K562 (cell line): ENCODE results near the gene SRL. TPM values are rescaled to one million over a fixed set of nuclear protein-coding genes. Genes with fewer than 3 reads are reported as not detected.

ENCODE experiments used
- ATAC-seq: fragments of 200-7000 bp; cut with Tn5 transposase; 3 replicates; pipeline ENCODE4 v1.9.1; 2020; ENCODE audit warnings: moderate library complexity
- BruUV-seq: library from RNA; stranded (reverse); fragments of 400-500 nt; replicated peaks from 2 replicates; lab custom pipeline; 2021; lab: Mats Ljungman, UMichigan
- CTCF ChIA-PET: fragments of 300-600 bp; formaldehyde crosslinking; extraction: SDS; loops from one replicate; lab custom pipeline; 2021; ENCODE audit warnings: low intra/inter-chr PET ratio; lab: Yijun Ruan, JAX
- POLR2A ChIA-PET: fragments of 300-600, 350-650 bp; sonication (Branson Sonifier 250); formaldehyde crosslinking; extraction: SDS; loops from one replicate; lab custom pipeline; 2021; ENCODE audit warnings: antibody characterized with exemption, inconsistent platforms; lab: Yijun Ruan, JAX
- DNase-seq, 4 experiments: peaks; one replicate each; pipeline versions ENCODE4 v3.0.0 to v3.0.0-alpha.2; 2011 to 2018; ENCODE audit warnings: low spot score in 3 of 4, mixed read lengths in 3 of 4; ENCODE audit errors: extremely low read depth in 1 of 4
- FAIRE-seq: peaks from 2 replicates; lab custom pipeline; 2011; peaks lifted over from hg19 to GRCh38; lab: Jason Lieb, UNC
- H2AFZ ChIP-seq: 2 replicates; pipeline ENCODE4 v1.6.0; 2011; ENCODE audit warnings: low read depth, low read length, control low read depth, inconsistent platforms
- H3K27ac ChIP-seq: fragments of 200-600 bp; 3 replicates; pipeline ENCODE4 v1.8.0; 2011; ENCODE audit warnings: low read depth, mild to moderate bottlenecking, control low read depth, inconsistent platforms, low read length, moderate library complexity, mixed read lengths; ENCODE audit errors: extremely low read depth
- H3K27me3 ChIP-seq, 2 experiments: fragments of 300-600 bp in 1 of 2; 2 replicates in 1 of 2; 3 replicates in 1 of 2; pipeline versions ENCODE4 v1.6.0 to v1.8.0; 2011; ENCODE audit warnings: inconsistent platforms in 2 of 2, low read length in 2 of 2, mild to moderate bottlenecking in 1 of 2, mixed read lengths in 1 of 2, moderate library complexity in 1 of 2; ENCODE audit not compliant: control insufficient read depth in 2 of 2, insufficient read depth in 2 of 2
- H3K36me3 ChIP-seq: fragments of 300-600 bp; 3 replicates; pipeline ENCODE4 v1.8.0; 2011; ENCODE audit warnings: mild to moderate bottlenecking, low read length, inconsistent platforms; ENCODE audit not compliant: control insufficient read depth, insufficient read depth
- H3K4me1 ChIP-seq, 2 experiments: fragments of 200-600 bp in 1 of 2; replicated peaks in 1 of 2; 2 replicates in 1 of 2; 3 replicates in 1 of 2; pipeline versions ENCODE4 v1.5.1 to v1.8.0; 2011; ENCODE audit warnings: inconsistent platforms in 2 of 2, low read length in 2 of 2, mild to moderate bottlenecking in 1 of 2, mixed read lengths in 1 of 2, moderate library complexity in 1 of 2; ENCODE audit not compliant: control insufficient read depth in 2 of 2, insufficient read depth in 2 of 2
- H3K4me2 ChIP-seq: 2 replicates; pipeline ENCODE4 v1.6.1; 2011; ENCODE audit warnings: low read length, control low read depth, inconsistent platforms, mixed read lengths; ENCODE audit not compliant: insufficient read depth
- H3K4me3 ChIP-seq: fragments of 200-600 bp; sonication (generic), shearing (Covaris generic); 2 replicates; pipeline ENCODE4 v1.5.1; 2016; ENCODE audit warnings: control low read depth, inconsistent platforms
- H3K79me2 ChIP-seq: fragments of 200-600 bp; 3 replicates; pipeline ENCODE4 v1.8.0; 2011; ENCODE audit warnings: low read length, inconsistent platforms; ENCODE audit not compliant: control insufficient read depth, insufficient read depth
- H3K9ac ChIP-seq, 2 experiments: 2 replicates each; pipeline versions ENCODE4 v1.6.0 to v1.6.1; 2011; ENCODE audit warnings: low read depth in 2 of 2, low read length in 2 of 2, control low read depth in 1 of 2, inconsistent platforms in 1 of 2, mild to moderate bottlenecking in 1 of 2, mixed read lengths in 1 of 2; ENCODE audit not compliant: insufficient read depth in 1 of 2
- H3K9me1 ChIP-seq: one replicate; pipeline ENCODE4 v1.6.0; 2011; ENCODE audit warnings: inconsistent platforms, mild to moderate bottlenecking, low read length, moderate library complexity; ENCODE audit not compliant: control insufficient read depth, insufficient read depth
- H3K9me3 ChIP-seq: replicated peaks from 2 replicates; pipeline ENCODE4 v1.5.1; 2011; ENCODE audit warnings: low read depth, low read length, inconsistent platforms; ENCODE audit not compliant: control insufficient read depth, insufficient read depth
- H4K20me1 ChIP-seq: replicated peaks from 2 replicates; pipeline ENCODE4 v1.6.1; 2011; ENCODE audit warnings: low read length, inconsistent platforms, mixed read lengths; ENCODE audit not compliant: control insufficient read depth, insufficient read depth
- FOXK1 ChIP-seq: sonication (generic); formaldehyde crosslinking; IDR thresholded peaks from 2 replicates; pipeline ENCODE4 v1.8.0; 2022; ENCODE audit warnings: missing genetic modification reagents, mild to moderate bottlenecking, borderline replicate concordance
- HIVEP1 ChIP-seq: fragments of 250-450 bp; sonication (Bioruptor Pico); IDR thresholded peaks from 2 replicates; pipeline ENCODE4 v1.4.0; 2020; ENCODE audit warnings: mild to moderate bottlenecking
- MCM5 ChIP-seq: fragments of 450-650 bp; IDR thresholded peaks from 2 replicates; pipeline ENCODE4 v1.6.1; 2016; ENCODE audit warnings: low read depth
- NR2C1 ChIP-seq, 2 experiments: fragments of 450-650 bp; IDR thresholded peaks; 2 replicates each; pipeline ENCODE4 v1.6.1; 2017; ENCODE audit warnings: mild to moderate bottlenecking in 2 of 2, antibody characterized with exemption in 1 of 2, inconsistent platforms in 1 of 2, missing compliant biosample characterization in 1 of 2, missing genetic modification characterization in 1 of 2
- OTX1 ChIP-seq: fragments of 450-650 bp; formaldehyde crosslinking; IDR thresholded peaks from 2 replicates; pipeline ENCODE4 v1.4.0; 2022; ENCODE audit warnings: mild to moderate bottlenecking
- ZNF384 ChIP-seq: IDR thresholded peaks from 2 replicates; pipeline ENCODE4 v1.6.1; 2012; ENCODE audit warnings: low read depth, low read length, improper control_type of control experiment
- ZNF445 ChIP-seq: fragments of 250-450 bp; sonication (Bioruptor Pico); IDR thresholded peaks from 2 replicates; pipeline ENCODE4 v1.4.0; 2020; ENCODE audit warnings: low read depth, mild to moderate bottlenecking, moderate library complexity
- WGBS: fragments of 100-300 bp; shearing (Covaris generic); methylation state at CpG from one replicate; pipeline ENCODE4 v1.1.6; 2016; ENCODE audit warnings: low coverage, mixed read lengths; ENCODE audit not compliant: insufficient coverage; ENCODE audit errors: missing lambda C conversion rate; 5-methylcytosine and 5-hydroxymethylcytosine counted together
- in situ Hi-C: fragments of 300-500 bp; cut with MboI; formaldehyde crosslinking; loops from 4 replicates; pipeline ENCODE4 v1.15.0; 2018; ENCODE audit warnings: inconsistent platforms, mixed read lengths
- intact Hi-C: fragments of 100-400 bp; cut with micrococcal nuclease; formaldehyde crosslinking; loops from 2 replicates; pipeline ENCODE4 v1.14.2; 2022
- polyA plus RNA-seq, 8 experiments: library from polyadenylated mRNA; depleted of rRNA in 4 of 8; stranded (reverse) in 5 of 8; unstranded in 3 of 8; fragments of >200 nt; fragmentation: Nextera tagmentation in 2 of 8; fragmentation: Illumina TruSeq in 1 of 8; extraction: Ambion mirVana in 2 of 8; extraction: Trizol in 1 of 8; gene quantifications; 2 replicates each; pipeline versions ENCODE4 v1.2.1 to v1.2.3, GENCODE V29; 2011 to 2014; ENCODE audit warnings: inconsistent platforms in 1 of 8, missing spikeins in 1 of 8
- total RNA-seq, 7 experiments: library from RNA; depleted of rRNA in 6 of 7; stranded (reverse); fragments of >200 nt in 6 of 7; fragmentation: Illumina TruSeq in 2 of 7; extraction: Trizol in 2 of 7; gene quantifications; 2 replicates each; pipeline versions ENCODE4 v1.2.1 to v1.2.3, GENCODE V29; 2011 to 2021; ENCODE audit warnings: low replicate concordance in 1 of 7
- TF ChIP-seq, protein P1 (sequence below): sonication (generic); formaldehyde crosslinking; IDR thresholded peaks from 2 replicates; pipeline ENCODE4 v1.8.0; 2022; ENCODE audit warnings: mild to moderate bottlenecking, low read depth, missing genetic modification reagents
- TF ChIP-seq, protein P2 (sequence below): fragments of 450-650 bp; IDR thresholded peaks from 2 replicates; pipeline ENCODE4 v1.6.1; 2016; ENCODE audit warnings: antibody characterized with exemption
- TF ChIP-seq, protein P3 (sequence below): sonication (generic); formaldehyde crosslinking; IDR thresholded peaks from 2 replicates; pipeline ENCODE4 v1.8.0; 2022; ENCODE audit warnings: missing genetic modification reagents, mild to moderate bottlenecking, borderline replicate concordance
- TF ChIP-seq, protein P4 (sequence below): fragments of 450-650 bp; formaldehyde crosslinking; IDR thresholded peaks from 2 replicates; pipeline ENCODE4 v1.4.0; 2020; ENCODE audit warnings: mild to moderate bottlenecking, mixed read lengths
- TF ChIP-seq, protein P5 (sequence below): sonication (generic); IDR thresholded peaks from 2 replicates; pipeline ENCODE4 v1.6.1; 2016

SRL gene
- total and polyA plus RNA-seq, 9 of the 15 experiments (the other 6 are each of a cell fraction or from before 2014, with no cell fraction given) = 0.01 TPM; not detected in 8

DNA sequence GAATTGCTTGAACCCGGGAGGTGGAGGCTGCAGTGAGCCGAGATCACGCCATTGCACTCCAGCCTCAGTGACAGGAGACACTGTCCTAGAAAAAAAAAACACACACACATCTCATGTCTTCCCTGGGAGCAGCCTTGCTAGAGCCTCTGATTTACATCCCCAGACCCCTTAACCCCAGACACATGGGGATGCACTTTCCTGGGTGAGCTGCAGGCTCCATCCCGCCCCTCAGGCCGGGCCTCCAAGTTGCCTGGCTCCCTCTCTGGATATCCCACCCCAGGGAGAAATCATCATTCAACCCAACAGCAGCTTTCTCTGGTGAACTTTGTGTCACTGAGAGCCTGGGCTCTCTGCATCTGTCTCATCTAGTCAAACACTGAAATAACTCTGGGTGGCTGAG lies 21.5 kb downstream of the SRL start:
- peaks cover 38 to 71% of the 10 kb centered on the region in 2 experiments for H3K27me3 ChIP-seq
- H3K27ac ChIP-seq = no peak overlapping the region
- no TSS peak for BruUV-seq
- no peak overlapping the region for H2AFZ ChIP-seq
- POLR2A ChIA-PET = interaction anchor here (0.6 kb wide), 2 partner anchors 24 to 568 kb away, joined by 3 read pairs; partner anchors contain the start of gene SEPTIN12
- TF ChIP-seq, protein P1, sequence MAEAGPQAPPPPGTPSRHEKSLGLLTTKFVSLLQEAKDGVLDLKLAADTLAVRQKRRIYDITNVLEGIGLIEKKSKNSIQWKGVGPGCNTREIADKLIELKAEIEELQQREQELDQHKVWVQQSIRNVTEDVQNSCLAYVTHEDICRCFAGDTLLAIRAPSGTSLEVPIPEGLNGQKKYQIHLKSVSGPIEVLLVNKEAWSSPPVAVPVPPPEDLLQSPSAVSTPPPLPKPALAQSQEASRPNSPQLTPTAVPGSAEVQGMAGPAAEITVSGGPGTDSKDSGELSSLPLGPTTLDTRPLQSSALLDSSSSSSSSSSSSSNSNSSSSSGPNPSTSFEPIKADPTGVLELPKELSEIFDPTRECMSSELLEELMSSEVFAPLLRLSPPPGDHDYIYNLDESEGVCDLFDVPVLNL = no peak
- TF ChIP-seq, protein P2, sequence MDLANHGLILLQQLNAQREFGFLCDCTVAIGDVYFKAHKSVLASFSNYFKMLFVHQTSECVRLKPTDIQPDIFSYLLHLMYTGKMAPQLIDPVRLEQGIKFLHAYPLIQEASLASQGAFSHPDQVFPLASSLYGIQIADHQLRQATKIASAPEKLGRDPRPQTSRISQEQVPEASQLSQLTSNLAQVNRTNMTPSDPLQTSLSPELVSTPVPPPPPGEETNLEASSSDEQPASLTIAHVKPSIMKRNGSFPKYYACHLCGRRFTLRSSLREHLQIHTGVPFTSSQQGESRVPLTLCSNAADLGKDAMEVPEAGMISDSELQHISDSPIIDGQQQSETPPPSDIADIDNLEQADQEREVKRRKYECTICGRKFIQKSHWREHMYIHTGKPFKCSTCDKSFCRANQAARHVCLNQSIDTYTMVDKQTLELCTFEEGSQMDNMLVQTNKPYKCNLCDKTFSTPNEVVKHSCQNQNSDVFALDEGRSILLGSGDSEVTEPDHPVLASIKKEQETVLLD = no peak
- TF ChIP-seq ZNF384 (no peak), HIVEP1 (CRISPR knock-in tag) (no peak), OTX1 (no peak), FOXK1 (CRISPR knock-in tag) (no peak), MCM5 (no peak), ZNF445 (CRISPR knock-in tag) (no peak), NR2C1 (IDR thresholded peaks at IDR 0.05) (no peak), NR2C1 (tag; IDR thresholded peaks at IDR 0.05) (no peak)
- TF ChIP-seq, protein P3, sequence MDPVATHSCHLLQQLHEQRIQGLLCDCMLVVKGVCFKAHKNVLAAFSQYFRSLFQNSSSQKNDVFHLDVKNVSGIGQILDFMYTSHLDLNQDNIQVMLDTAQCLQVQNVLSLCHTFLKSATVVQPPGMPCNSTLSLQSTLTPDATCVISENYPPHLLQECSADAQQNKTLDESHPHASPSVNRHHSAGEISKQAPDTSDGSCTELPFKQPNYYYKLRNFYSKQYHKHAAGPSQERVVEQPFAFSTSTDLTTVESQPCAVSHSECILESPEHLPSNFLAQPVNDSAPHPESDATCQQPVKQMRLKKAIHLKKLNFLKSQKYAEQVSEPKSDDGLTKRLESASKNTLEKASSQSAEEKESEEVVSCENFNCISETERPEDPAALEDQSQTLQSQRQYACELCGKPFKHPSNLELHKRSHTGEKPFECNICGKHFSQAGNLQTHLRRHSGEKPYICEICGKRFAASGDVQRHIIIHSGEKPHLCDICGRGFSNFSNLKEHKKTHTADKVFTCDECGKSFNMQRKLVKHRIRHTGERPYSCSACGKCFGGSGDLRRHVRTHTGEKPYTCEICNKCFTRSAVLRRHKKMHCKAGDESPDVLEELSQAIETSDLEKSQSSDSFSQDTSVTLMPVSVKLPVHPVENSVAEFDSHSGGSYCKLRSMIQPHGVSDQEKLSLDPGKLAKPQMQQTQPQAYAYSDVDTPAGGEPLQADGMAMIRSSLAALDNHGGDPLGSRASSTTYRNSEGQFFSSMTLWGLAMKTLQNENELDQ = no peak
- TF ChIP-seq, protein P4, sequence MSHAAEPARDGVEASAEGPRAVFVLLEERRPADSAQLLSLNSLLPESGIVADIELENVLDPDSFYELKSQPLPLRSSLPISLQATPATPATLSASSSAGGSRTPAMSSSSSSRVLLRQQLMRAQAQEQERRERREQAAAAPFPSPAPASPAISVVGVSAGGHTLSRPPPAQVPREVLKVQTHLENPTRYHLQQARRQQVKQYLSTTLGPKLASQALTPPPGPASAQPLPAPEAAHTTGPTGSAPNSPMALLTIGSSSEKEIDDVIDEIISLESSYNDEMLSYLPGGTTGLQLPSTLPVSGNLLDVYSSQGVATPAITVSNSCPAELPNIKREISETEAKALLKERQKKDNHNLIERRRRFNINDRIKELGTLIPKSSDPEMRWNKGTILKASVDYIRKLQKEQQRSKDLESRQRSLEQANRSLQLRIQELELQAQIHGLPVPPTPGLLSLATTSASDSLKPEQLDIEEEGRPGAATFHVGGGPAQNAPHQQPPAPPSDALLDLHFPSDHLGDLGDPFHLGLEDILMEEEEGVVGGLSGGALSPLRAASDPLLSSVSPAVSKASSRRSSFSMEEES (CRISPR knock-in tag) = no peak
- TF ChIP-seq, protein P5, sequence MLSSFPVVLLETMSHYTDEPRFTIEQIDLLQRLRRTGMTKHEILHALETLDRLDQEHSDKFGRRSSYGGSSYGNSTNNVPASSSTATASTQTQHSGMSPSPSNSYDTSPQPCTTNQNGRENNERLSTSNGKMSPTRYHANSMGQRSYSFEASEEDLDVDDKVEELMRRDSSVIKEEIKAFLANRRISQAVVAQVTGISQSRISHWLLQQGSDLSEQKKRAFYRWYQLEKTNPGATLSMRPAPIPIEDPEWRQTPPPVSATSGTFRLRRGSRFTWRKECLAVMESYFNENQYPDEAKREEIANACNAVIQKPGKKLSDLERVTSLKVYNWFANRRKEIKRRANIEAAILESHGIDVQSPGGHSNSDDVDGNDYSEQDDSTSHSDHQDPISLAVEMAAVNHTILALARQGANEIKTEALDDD = no peak
- intact Hi-C loops = no loop called here
- ATAC-seq (no peak), DNase-seq (no peak), FAIRE-seq (no peak)
- H3K9ac ChIP-seq = no peak overlapping the region
- no peaks in the 10 kb centered on the region for H3K36me3 ChIP-seq
- H3K4me1 ChIP-seq = peaks cover 0 to 4% of the 10 kb centered on the region in 2 experiments; a peak in 1 of 5 replicates
- no peaks in the 10 kb centered on the region for H3K9me3 ChIP-seq
- 0 out of 2 replicates have a peak, but pooled peaks cover 3% of the 10 kb centered on the region for H4K20me1 ChIP-seq
- in situ Hi-C loops = no loop called here
- H3K4me2 ChIP-seq = no peak overlapping the region
- H3K9me1 ChIP-seq = no peaks in the 10 kb centered on the region
- H3K4me3 ChIP-seq = no peak overlapping the region
- WGBS = 3% methylated on average over 5 of the region's 5 CpGs
- CTCF ChIA-PET = no interaction called here
- no peaks in the 10 kb centered on the region for H3K79me2 ChIP-seq
